Measurements from ENCODE around the gene GOLGA2. TPM values are rescaled to one million over a fixed set of nuclear protein-coding genes. Genes with fewer than 3 reads are reported as not detected.
A peak's percentile ranks its signal among the peaks of the same experiment; 100 is the strongest.
"Not testable (repeated sequence)": the region's sequence is repeated elsewhere in the genome, so short reads cannot be mapped to it uniquely, and the experiment has no call there.

The GOLGA2 gene
- total RNA-seq, 6 donors from 2014 or later: 78.4 to 138 (median 93.8) TPM

GRCh38 chr9:128285033-128285784 lies 9.4 kb upstream of the GOLGA2 start:
- WGBS, 2 donors: 93 to 96% methylated on average over 11 to 12 of the region's 12 CpGs
- Histone ChIP-seq H3K27ac (no peak overlapping the region), H3K4me1 (peaks cover 0 to 4% (median 2%) of the 10 kb centered on the region in 4 donors), H3K36me3 (peaks cover 6 to 43% (median 24%) of the 10 kb centered on the region in 4 donors), H3K9me3 (no peaks in the 10 kb centered on the region), H3K4me3 (no peak overlapping the region), H3K27me3 (no peaks in the 10 kb centered on the region)
- no peak for TF ChIP-seq POLR2A (IDR thresholded peaks at IDR 0.05)
- TF ChIP-seq EP300 (IDR thresholded peaks at IDR 0.05): no peak
- no peak for TF ChIP-seq POLR2AphosphoS5 (IDR thresholded peaks at IDR 0.05)
- no peak for TF ChIP-seq CTCF (IDR thresholded peaks at IDR 0.05)
- DNase-seq: no peak
- no peak for ATAC-seq (ENCODE audit: low FRiP score in 2 of 2)

GRCh38 chr9:128282500-128282899 lies 6.7 kb upstream of the GOLGA2 start:
- H3K4me1 ChIP-seq: peaks cover 9 to 21% (median 13%) of the 10 kb centered on the region in 4 donors
- ATAC-seq (ENCODE audit: low FRiP score in 2 of 2) (no peak), DNase-seq (no peak)
- no peak overlapping the region for H3K4me3 ChIP-seq
- H3K27me3 ChIP-seq: no peaks in the 10 kb centered on the region
- no peaks in the 10 kb centered on the region for H3K9me3 ChIP-seq
- 89 to 94% methylated on average over 6 of the region's 6 CpGs for WGBS, 2 donors
- H3K27ac ChIP-seq: no peak overlapping the region
- no peak for TF ChIP-seq POLR2AphosphoS5 (IDR thresholded peaks at IDR 0.05)
- TF ChIP-seq CTCF (IDR thresholded peaks at IDR 0.05): no peak
- TF ChIP-seq EP300 (IDR thresholded peaks at IDR 0.05): no peak
- TF ChIP-seq POLR2A (IDR thresholded peaks at IDR 0.05): no peak
- H3K36me3 ChIP-seq: peaks cover 6 to 27% (median 15%) of the 10 kb centered on the region in 4 donors

GRCh38 chr9:128280084-128280622 lies 4.3 kb upstream of the GOLGA2 start:
- H3K27me3 ChIP-seq: no peaks in the 10 kb centered on the region
- no peaks in the 10 kb centered on the region for H3K9me3 ChIP-seq
- H3K36me3 ChIP-seq: peaks cover 0 to 3% (median under 1%) of the 10 kb centered on the region in 4 donors
- DNase-seq (no peak), ATAC-seq (ENCODE audit: low FRiP score in 2 of 2) (no peak)
- H3K27ac ChIP-seq: peak overlapping the region; percentile 2 to 74 (median 47)
- no peak overlapping the region for H3K4me3 ChIP-seq
- 76 to 82% methylated on average over 5 of the region's 5 CpGs for WGBS, 2 donors
- no peak for TF ChIP-seq POLR2AphosphoS5 (IDR thresholded peaks at IDR 0.05)
- no peak for TF ChIP-seq EP300 (IDR thresholded peaks at IDR 0.05)
- no peak for TF ChIP-seq POLR2A (IDR thresholded peaks at IDR 0.05)
- TF ChIP-seq CTCF (IDR thresholded peaks at IDR 0.05): no peak
- peaks cover 21 to 35% (median 23%) of the 10 kb centered on the region in 4 donors for H3K4me1 ChIP-seq

DNA sequence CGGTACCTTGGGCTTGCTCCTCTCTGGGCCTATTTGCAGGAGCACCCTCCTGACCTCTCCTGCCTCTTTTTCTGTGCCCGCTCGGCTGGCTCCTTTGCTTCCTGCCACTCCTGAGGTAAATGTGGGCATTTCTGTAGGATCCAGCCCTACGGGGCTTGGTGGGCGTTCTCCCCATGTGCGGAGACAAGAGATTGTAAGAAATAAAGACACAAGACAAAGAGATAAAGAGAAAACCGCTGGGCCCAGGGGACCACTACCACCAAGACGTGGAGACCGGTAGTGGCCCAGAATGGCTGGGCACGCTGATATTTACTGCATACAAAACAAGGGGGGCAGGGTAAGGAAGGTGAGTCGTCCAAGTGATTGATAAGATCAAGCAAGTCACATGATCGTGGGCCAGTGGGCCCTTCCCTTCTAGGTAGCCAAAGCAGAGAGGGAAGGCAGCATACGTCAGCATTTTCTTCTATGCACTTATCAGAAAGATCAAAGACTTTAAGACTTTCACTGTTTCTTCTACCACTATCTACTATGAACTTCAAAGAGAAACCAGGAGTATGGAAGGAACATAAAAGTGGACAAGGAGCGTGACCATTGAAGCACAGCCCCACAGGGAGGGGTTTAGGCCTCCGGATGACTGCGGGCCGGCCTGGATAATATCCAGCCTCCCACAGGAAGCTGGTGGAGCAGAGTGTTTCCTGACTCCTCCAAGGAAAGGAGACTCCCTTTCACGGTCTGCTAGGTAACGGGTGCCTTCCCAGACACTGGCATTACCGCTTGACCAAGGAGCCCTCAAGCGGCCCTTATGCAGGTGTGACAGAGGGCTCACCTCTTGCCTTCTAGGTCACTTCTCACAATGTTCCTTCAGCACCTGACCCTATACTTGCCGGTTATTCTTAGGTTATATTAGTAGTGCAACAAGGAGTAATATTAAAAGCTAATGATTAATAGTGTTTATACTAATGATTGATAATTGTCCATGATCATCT lies 3.6 kb upstream of the GOLGA2 start:
- DNase-seq: peak in 1 of 2 donors; percentile 28
- H3K9me3 ChIP-seq; ATAC-seq (ENCODE audit: low FRiP score in 2 of 2); H3K27me3 ChIP-seq; H3K36me3 ChIP-seq: not testable (repeated sequence)
- WGBS, 2 donors: 56 to 62% methylated on average over 22 of the region's 22 CpGs
- peak overlapping the region; percentile 2 to 74 (median 47) for H3K27ac ChIP-seq
- peak overlapping the region in 1 of 4 donors; percentile 9 for H3K4me3 ChIP-seq
- peaks cover 28 to 43% (median 30%) of the 10 kb centered on the region in 4 donors for H3K4me1 ChIP-seq

Measured in upper lobe of left lung (tissue), 6 donors.